Dermis microvascular lymphatic vessel endothelial cell (primary cell): ENCODE data around the gene CNGA3. TPM values are rescaled to one million over a fixed set of nuclear protein-coding genes. Genes with fewer than 3 reads are reported as not detected.
"Not testable (repeated sequence)": the region's sequence is repeated elsewhere in the genome, so short reads cannot be mapped to it uniquely, and the experiment has no call there.

Experiments used
- DNase-seq, 2 donors: peaks; one replicate each; pipeline versions ENCODE4 v3.0.0 to v3.0.0-alpha.2; 2010; ENCODE audit warnings: low read depth in 2 of 2
- total RNA-seq: library from RNA; depleted of rRNA; stranded (reverse); fragments of >200 nt; gene quantifications from 2 replicates; pipeline ENCODE4 v1.2.1, GENCODE V29; 2014

CNGA3 gene
- total RNA-seq, result under 0.01 TPM in 1 of 2 replicates, not detected in the other

DNA sequence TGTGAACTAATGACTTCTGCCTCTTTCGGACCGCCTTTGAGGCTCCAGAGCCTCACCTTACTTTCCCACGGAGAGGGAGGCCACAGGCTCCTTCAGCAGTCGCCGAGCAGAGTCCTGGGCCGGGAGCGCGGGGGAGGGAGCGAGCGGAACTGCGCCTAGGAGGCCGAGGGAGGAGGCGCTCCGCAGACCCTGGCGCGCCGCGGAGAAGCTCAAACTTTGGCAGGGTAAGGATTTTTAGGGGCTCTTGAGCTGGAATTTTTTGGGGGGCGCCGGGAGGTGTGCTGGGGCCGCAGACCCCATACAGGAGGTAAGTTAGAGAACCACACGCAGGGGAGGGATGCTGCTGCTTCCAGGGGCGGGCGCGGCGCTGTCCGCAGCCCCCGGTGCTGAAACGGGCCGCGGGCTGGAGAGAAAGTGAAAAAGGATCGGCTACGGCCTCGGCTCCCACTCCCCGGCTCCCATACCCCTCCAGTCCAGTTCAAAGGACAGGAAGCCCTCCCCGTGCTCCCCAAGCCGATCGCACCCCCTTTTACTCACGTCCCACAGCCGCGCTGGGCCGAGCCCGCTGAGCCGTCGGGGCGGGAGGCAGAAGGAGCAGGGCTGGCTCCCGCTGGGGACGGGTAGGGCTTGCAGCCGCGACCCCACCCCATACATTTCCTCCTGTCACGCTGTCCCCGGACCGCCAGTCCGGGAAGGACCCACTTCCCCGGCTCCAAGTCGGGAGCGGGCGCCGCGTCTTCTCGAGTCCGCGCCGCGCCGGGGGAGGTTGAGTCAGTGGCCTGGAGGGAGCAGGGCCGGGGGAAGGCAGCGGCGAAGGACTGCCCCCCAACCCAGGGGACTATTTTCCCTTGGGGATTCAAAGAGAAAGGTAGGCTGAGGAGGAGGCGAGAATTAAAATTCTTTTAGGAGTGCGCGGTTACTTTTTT lies at the start of gene CNGA3:
Gene CNGA3, plus strand, starts transcription at position 146 of the 926 bp plus-strand sequence. CDS start 23,520 bp downstream, outside the sequence.
- DNase-seq, result peak in 1 of 2 donors; percentile 28

DNA sequence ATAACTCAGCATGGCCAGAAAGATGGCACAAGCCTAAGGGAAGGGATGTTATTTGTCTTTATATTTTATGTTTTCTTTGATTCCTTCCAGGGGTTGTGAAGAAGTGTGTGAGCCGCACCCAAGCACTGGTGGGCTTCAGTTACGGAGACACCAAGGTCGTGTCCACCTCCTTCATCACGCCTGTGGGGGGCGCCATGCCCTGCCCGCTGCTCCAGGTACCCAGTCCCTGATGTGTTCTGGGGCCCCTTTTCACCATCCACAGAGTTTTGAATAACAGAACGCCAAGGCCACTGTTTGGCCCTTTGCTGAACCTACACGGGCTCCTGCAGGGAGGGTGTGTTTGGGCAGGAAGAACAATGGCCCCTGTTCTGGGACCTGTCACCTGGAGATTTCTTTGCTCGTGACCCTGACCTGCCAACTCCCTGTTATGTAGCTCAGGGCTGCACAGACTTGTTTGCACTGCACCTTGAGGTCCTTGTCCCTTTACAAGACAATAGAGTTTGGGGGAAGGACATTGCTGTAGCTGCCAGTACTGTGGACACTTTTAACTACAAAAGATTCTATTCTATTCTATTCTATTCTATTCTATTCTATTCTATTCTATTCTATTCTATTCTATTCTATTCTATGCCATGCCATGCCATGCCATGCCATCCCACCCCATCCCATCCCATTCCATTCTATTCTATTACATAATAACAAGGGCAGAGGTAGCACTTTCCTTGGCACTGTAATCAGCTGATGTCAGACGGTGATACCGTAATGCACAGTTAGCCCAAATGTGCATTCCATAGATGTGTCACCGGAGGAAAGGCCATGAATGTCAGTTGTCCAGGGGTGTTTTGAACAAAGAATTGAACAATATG lies 48.2 kb upstream of the CNGA3 start:
- peak; percentile 83 to 94 for DNase-seq

DNA sequence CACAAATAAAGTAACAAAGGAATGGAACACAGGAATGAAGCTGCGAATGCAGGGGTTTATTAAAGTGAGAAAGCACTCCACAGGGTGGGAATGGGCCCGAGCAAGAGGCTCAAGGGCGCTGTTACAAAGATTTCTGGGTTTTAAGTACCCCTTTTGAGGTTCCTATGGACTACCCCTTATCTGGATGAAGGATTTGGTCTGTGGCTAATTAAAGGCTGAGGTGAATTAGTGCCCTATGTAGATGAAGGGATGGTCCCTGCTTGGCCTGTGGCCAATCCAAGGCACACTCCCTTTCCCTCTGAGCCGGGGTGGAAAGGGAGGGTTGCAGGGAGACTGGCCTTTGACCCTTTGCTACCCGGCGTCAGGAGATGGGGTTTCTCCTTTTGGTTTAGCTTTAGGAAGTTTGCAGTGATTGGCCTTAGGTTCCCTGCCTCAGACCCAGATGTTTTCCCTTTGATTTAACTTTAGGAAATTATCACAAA lies 47.5 kb upstream of the CNGA3 start:
- DNase-seq, result no peak

DNA sequence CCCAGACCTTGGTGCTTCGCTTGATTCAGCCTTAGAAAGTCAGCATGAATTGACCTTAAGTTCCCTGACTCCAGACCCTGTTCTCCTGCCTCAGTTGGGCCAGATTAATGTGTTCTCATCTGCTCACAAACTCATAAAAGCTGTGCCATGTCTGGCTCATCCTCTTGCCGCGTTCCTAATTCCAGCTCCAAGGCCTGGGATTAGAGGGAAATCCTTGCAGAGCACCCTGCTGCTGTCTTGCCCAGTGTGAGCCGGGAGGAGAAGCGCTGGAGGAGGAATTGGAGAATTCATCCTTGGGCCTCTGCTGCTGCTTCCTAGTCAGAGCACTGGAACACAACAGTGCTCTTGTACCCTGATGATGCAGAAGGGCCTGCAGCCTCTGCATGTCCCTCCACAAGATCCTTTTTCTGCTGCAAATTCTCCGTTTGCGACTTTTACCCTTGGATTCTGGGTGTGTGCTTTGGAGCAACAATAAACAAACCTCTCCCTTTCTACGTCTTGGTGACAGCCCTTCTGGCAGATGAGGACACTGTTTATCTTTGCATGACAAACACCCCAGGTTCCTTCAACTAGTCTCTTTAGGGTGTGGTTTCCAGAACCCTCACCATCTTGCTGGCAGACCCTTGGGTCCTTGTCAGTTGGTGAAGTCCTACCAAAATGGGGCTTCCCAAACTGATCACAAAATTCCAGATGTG lies 46.9 kb upstream of the CNGA3 start:
- no peak for DNase-seq

DNA sequence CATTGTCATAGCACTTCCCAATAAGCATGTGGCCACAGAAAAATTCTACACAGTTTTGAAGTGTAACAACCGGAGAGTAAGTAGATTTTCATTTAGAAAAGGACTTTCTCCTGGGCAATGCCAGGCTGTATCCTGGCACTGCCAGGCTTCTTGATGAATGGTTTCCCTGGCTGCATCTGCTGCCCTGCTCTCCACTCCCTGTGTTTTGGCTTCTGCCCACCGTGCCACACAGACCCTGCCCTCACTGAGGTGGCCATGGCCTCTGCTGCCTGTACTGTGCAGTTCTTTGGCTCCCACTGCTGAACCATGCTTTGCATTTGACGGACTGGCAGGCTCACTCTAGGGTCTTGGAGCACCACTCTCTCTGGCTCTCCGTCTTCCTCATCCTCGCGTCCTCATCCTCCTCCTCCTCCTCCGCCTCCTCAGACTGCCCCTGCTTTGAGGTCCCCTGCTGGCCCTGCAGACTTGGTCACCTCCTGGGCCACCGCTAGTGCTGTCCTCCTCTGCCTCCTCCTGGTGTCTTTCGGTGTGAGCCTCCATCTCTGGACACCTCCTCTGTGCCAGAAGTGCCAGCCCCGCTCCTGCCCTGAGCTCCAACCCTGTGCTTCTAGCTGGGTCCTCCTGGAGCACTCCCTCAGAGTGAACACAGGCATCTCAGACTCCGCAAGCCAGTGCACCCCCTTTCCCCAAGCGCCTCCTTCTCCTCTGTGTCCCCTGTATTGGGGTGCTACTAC lies 45.9 kb upstream of the CNGA3 start:
- DNase-seq, result no peak

DNA sequence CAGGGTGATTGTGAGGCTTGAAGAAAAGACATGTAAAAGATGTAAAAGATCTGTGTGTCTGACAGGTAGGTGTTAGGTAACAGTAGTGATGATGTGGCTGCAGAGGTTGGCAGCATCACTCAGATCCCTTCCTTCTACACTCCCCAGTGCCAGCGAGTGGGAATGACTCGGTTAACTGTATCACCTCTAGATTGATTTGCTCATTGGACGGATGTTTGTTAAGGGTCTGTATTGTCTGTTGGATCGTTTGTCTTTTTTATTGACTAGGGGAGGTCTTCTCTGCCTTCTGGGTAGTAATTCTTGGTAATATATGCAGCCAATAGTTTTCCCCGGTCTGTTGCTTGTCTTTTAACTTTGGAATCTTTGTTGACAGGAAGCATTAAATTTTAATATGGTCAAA lies 44.8 kb upstream of the CNGA3 start:
- DNase-seq, result no peak

DNA sequence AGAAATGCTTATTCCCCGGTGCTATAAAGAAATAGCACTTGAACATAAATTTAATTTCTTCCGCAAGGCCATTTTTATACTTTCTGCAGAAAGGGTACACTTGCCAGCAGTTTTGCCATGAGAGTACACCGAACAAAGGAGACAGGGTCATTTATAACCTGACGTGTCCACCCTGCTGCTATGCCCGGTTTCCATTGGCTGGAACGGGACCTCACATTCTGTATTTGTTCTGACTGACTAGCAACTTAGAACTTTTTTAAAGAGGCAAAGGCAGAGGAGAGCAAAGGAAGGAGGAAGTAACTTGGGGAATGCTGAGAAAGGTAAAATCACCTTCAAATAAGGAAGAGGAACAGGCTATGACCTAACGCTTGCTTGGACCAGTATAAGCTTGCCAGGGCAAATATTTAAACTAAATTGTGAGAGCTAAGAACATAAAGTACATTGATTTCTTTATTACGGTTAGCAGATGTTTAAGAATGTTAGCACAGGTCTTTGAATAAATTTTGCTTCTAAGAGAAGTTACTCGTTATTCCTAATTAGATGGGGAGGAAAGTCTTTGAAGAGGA lies 39.0 kb upstream of the CNGA3 start:
- not testable (repeated sequence) for DNase-seq

DNA sequence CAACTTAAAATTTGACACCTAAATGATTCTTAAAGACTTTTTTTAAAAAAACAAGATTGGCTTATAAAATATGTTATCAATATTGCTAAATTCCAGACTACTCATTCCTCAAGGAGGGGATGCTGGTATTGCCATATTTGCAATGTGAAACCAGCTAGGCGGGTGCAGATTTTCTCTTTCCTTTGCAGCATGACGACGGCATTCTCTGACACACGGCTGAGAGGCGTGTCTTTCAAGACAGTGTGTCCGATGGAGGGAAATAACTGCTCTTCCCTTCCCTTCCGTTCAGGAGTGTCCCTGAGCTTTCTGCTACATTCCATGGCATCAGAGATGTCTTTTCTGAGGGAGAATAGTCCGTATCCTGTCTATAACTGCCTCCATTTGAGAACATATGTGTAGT lies 38.2 kb upstream of the CNGA3 start:
- no peak for DNase-seq

DNA sequence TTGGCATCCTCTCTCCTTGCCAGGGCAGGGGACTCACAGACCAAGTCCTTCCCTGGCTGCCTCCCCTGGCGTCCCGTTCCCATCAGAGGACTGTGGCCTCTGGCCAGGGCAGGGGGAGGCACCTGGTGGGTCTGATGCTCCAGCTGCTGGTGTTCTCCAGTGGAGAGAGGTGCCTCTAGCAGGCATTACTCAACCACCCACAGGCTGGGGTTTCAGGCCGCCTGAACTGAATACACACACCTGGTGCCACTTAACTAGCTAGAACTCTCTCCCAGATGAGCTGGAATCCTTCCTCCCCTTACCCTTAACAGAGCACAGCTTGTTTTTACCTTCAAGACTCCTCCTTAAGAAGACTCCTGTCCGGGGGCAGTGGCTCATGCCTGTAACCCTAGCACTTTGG lies 37.7 kb upstream of the CNGA3 start:
- DNase-seq, result no peak

DNA sequence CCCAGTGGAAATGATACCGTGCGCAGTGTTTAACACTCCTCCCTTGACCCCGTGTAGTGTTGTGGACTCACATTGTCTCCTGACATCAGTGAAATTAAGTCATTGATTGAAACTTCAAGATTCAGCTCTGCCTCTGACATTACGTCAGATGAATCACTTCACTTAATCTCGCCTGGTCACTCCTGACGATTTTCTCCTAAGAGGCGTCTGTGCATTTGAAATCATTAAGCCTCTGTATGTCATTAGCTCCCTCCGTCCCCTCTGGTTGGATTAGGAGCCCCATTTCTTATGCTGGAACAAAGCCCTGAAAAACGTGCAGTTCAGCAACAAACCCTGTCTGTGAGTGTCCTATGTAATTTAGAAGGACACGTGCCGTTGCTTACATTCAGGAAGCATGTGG lies 36.7 kb upstream of the CNGA3 start:
- no peak for DNase-seq

DNA sequence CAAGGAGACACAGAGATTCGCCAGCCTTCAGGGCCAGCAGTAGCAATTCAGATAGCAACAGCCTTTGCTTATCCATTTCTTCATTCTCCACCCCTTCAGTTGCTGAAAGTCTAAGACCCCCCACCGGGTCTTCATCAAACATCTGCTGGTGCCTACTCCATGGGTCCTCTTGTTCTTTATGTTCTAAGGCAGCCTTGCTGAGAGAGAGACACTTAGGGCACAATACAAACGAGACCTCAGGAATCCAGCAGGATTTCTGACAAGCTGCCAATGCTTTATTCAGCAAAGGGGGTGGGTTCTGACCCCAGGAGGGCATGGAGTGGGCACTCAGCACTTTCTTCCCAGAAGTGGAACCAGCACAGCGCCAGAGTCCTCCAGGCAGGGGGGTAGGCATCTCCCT lies 36.2 kb upstream of the CNGA3 start:
- DNase-seq, result no peak

DNA sequence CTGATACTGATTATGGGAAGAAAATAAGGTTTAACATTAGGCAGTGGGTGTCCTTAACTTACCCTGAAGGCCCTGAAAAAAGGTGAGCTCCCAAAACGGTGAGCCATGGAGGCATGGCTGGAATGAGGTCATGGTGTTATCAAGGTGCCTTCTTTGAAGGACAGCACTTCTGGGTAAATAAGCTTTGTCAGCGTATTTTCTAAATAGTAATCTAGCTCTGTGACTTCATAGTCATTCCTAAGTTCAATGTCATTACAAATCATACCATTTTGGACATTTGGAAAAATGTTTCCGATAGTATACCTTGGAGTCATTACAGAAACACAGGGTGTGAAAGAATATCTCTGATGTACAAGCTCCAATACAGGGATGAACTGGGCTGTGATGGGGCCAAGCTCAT lies 35.2 kb upstream of the CNGA3 start:
- DNase-seq, result no peak

DNA sequence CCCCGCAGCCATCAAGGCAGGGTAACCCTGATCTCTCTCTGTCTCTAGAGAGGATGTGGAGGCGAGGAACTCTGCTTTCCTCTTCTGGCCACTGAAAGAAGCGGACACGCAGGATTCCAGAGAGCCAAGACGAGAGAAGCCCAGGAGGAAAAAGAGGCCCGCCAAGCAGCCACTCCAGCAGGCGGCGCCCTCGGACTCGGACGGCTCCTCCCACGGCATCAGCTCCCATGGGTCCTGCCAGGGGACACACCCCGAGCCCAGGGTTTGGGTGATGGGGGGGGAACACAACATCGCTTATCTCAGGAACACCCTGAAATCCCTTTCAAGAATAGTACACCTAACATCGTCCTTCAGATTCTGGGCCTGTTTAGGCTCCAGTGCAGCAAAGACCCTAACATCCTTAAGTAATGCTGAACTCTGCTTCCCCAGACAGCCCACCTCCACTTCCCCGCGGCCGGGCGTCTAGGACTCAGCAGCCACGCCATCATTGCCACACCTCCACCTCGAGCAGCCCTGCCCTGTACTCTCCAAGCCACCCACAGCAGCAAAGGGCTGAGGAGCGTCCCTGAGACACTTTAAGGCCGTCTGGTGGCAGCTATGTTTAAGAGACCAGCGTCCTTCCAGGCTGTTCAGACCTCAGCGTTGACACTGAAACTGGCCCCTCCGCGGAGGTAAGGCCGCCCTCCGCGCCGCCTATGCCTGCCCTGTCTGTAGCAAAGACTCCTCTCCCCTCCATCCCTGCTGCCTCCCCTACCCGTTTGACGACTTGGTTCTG lies 34.3 kb upstream of the CNGA3 start:
- no peak for DNase-seq

DNA sequence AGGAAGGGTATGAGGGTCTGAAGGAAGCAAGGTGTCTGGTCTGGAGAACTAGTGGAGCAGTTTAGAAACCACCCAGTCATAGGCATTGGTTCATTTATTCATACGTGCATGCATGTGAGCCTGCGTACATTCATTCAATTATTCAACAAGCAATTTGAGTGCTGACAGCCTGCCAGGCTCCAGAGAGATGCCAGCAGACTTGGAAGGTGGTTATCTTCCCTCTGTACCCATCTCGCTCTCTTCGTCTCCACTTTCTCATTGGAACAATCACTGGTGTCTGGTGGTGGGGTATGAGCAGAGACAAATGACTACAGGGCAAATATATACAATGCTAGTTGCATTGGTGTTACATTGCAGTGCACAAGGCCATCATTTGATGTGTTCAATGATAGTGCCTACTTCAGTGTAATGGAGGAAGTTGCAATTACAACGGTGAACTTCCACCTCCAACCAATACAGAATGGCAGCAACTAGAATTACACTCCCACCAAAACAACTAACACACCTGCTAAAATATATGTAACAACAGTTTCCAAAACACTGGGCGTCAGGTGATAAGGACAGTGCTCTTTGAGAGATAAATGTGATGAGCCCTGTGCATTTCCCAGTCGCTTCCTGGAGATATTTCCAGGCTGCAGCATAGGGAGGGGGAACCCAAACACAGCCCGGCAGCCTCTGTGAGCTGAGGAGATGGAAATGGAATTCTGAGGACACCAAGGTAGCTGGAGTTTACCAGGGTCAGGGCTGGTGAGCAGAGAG lies 32.6 kb upstream of the CNGA3 start:
- DNase-seq, result peak in 1 of 2 donors; percentile 78

DNA sequence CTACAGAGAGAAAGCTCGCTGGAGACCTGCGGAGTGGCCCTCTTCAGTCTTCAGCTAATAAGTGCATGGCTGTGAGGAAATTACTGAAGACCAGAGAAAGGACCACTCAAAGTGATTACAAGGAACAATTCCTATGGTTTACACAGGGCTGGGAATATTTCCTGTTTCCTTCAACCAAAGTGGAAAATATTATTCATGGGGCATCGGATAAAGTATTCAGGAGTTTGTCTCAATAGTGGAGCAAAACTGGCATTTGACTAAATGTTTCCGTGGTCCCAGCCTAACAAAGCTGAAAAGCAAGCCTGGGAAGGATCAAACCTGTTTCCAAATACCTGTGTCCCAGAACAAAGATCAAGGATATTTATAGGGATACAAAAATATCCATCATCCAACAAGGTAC lies 32.0 kb upstream of the CNGA3 start:
- DNase-seq, result peak; percentile 50 to 78

DNA sequence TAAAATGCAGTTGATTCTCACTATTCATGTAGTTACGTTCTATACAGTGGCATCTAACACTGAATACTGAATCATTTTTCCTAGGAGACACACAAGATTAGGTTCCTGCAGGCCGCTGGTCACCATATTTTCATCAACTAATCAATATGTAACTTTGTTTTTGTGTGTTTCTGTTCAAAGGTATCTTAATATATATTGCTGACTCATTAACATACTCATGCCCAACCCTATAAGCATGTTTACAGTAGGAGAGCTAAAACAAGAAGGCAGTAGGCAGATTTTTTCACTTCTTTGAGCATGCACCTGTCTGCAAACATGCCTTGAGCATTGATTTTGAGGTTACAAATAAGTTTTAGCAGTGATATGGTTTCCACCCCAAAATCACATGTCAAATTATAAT lies 30.3 kb upstream of the CNGA3 start:
- DNase-seq, result no peak

DNA sequence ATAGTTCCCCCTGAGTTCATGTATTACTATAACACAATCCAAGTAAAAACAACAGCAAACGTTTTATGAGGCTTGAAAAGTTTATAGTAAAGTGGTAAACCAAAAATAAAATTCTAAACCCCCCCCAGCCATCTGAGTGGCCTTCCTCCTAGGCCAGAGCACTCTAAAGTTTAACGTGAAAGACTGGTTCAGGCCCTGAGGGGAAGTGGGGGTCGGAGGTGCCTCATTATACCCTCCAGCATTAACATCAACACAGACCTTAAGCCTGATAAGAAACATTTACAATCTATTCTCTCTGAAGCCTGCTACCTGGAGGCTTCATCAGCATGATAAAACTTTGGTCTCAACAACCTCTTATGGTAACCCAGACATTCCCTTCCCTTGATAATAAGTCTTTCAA lies 29.0 kb upstream of the CNGA3 start:
- DNase-seq, result no peak

DNA sequence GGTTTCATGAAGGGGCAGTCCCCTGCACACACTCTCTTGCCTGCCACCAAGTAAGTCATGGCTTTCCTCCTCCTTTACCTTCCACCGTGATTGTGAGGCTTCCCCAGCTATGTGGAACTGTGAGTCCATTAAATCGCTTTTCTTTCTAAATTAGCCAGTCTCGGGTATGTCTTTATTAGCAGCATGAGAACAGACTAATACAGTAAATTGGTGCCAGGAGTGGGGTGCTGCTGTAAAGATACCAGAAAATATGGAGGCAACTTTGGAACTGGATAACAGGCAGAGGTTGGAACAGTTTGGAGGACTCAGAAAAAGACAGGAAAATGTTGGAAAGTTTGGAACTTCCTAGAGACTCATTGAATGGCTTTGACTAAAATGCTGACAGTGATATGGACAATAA lies 26.1 kb upstream of the CNGA3 start:
- DNase-seq, result not testable (repeated sequence)

DNA sequence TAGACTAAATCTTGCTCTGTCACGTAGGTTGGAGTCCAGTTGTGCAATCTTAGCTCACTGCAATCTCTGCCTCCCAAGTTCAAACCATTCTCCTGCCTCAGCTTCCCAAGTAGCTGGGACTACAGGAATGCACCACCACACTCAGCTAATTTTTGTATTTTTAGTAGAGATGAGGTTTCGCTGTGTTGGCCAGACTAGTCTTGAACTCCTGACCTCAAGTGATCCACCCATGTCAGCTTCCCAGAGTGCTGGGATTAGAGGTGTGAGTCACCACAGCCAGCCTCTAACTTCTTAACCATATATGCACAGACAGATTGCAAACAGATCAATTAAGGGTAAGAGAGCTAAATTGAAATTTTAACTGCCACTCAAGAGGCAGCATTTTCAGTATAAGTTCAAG lies 22.1 kb upstream of the CNGA3 start:
- no peak for DNase-seq
